Caco-2 (cell line): ENCODE measurements around the gene AEBP2. TPM values are rescaled to one million over a fixed set of nuclear protein-coding genes. Genes with fewer than 3 reads are reported as not detected.
"Not testable (repeated sequence)": the region's sequence is repeated elsewhere in the genome, so short reads cannot be mapped to it uniquely, and the experiment has no call there.

Experiments
- BruUV-seq: library from RNA; stranded (reverse); fragments of 400-500 nt; replicated peaks from 2 replicates; lab custom pipeline; 2021; lab: Mats Ljungman, UMichigan
- CTCF ChIA-PET: fragments of 300-600 bp; sonication (Branson Sonifier 250); formaldehyde crosslinking; loops from one replicate; lab custom pipeline; 2022; ENCODE audit warnings: antibody characterized with exemption; lab: Charles Lee
- POLR2A ChIA-PET: fragments of 300-600 bp; sonication (Branson Sonifier 250); formaldehyde crosslinking; loops from one replicate; lab custom pipeline; 2022; ENCODE audit warnings: antibody characterized with exemption; lab: Charles Lee
- DNase-seq, 2 experiments: peaks; one replicate each; pipeline versions ENCODE4 v3.0.0 to v3.0.0-alpha.2; 2020 to 2022
- H3K27me3 ChIP-seq: replicated peaks from 2 replicates; pipeline ENCODE4 v1.6.0; 2011; ENCODE audit warnings: low read length; ENCODE audit not compliant: control insufficient read depth, insufficient read depth
- H3K36me3 ChIP-seq: 2 replicates; pipeline ENCODE4 v1.5.1; 2011; ENCODE audit warnings: low read length; ENCODE audit not compliant: control insufficient read depth, insufficient read depth
- H3K4me1 ChIP-seq: fragments of 250-450 bp; sonication (Bioruptor Pico); 2 replicates; pipeline ENCODE4 v1.5.1; 2020; ENCODE audit warnings: mild to moderate bottlenecking
- H3K4me3 ChIP-seq: 2 replicates; pipeline ENCODE4 v1.5.1; 2011; ENCODE audit warnings: low read depth, mild to moderate bottlenecking, control low read depth, low read length
- H3K9me3 ChIP-seq: fragments of 250-450 bp; sonication (Bioruptor Pico); 2 replicates; pipeline ENCODE4 v1.5.1; 2020; ENCODE audit warnings: mild to moderate bottlenecking, moderate library complexity
- H3K27ac Mint-ChIP-seq: one replicate; pipeline ENCODE4 v1.8.0; 2022; ENCODE audit warnings: mixed read lengths; ENCODE audit not compliant: unreplicated experiment
- H3K27me3 Mint-ChIP-seq: one replicate; pipeline ENCODE4 v1.8.0; 2022; ENCODE audit warnings: mixed read lengths; ENCODE audit not compliant: insufficient read depth, unreplicated experiment
- H3K36me3 Mint-ChIP-seq: one replicate; pipeline ENCODE4 v1.8.0; 2022; ENCODE audit warnings: mild to moderate bottlenecking, mixed read lengths; ENCODE audit not compliant: insufficient read depth, unreplicated experiment
- H3K4me1 Mint-ChIP-seq: one replicate; pipeline ENCODE4 v1.8.0; 2022; ENCODE audit warnings: low read depth, mixed read lengths; ENCODE audit not compliant: unreplicated experiment
- H3K4me3 Mint-ChIP-seq: one replicate; pipeline ENCODE4 v1.8.0; 2022; ENCODE audit warnings: mild to moderate bottlenecking, moderate library complexity, mixed read lengths; ENCODE audit not compliant: unreplicated experiment
- H3K9me3 Mint-ChIP-seq: one replicate; pipeline ENCODE4 v1.8.0; 2022; ENCODE audit warnings: mixed read lengths; ENCODE audit not compliant: unreplicated experiment
- intact Hi-C: fragments of 100-400 bp; cut with micrococcal nuclease; formaldehyde crosslinking; loops from one replicate; pipeline ENCODE4 v1.10.0; 2022; ENCODE audit not compliant: unreplicated experiment
- total RNA-seq: library from RNA; stranded (reverse); gene quantifications from 2 replicates; pipeline ENCODE4 v1.2.3, GENCODE V29; 2022
- TF ChIP-seq, protein P1 (sequence below), 2 experiments: fragments of 200-600 bp in 1 of 2; IDR thresholded peaks; 1 replicate in 1 of 2; 2 replicates in 1 of 2; pipeline versions ENCODE4 v1.5.1 to v1.8.0; 2011 to 2022; ENCODE audit warnings: antibody characterized with exemption in 1 of 2, control low read depth in 1 of 2, inconsistent platforms in 1 of 2, low read depth in 1 of 2, low read length in 1 of 2, mild to moderate bottlenecking in 1 of 2, moderate library complexity in 1 of 2; ENCODE audit not compliant: insufficient read depth in 1 of 2, severe bottlenecking in 1 of 2, unreplicated experiment in 1 of 2

Gene AEBP2
- total RNA-seq, 1 experiment from 2014 or later, result 68.0 TPM

DNA sequence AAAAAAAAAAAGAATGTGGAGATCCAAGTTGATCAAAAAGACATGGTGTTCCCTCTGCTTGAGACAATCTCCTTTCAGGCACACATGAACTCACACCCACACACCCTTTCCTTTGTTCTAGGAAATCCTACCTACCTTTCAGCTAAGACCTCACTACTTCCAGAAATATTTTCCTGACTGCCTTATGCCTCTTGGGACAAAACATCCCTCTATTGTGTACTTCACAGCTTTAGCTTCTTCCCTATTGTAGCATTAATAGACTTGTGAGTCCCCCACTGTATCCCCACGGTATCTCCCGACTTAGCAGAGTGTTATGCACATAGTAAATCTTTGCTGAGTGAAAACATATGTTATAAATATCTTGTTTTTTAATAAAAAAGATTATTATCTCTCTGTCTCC lies 44.9 kb upstream of the AEBP2 start:
- CTCF ChIA-PET, result no interaction called here
- H3K27ac Mint-ChIP-seq, result no peak overlapping the region
- POLR2A ChIA-PET, result no interaction called here
- H3K9me3 Mint-ChIP-seq, result no peaks in the 10 kb centered on the region
- Histone ChIP-seq H3K4me3 (no peak overlapping the region), H3K36me3 (no peaks in the 10 kb centered on the region), H3K9me3 (no peaks in the 10 kb centered on the region), H3K4me1 (no peaks in the 10 kb centered on the region), H3K27me3 (no peaks in the 10 kb centered on the region)
- no peaks in the 10 kb centered on the region for H3K36me3 Mint-ChIP-seq
- H3K27me3 Mint-ChIP-seq, result no peaks in the 10 kb centered on the region
- intact Hi-C loops, result no loop called here
- TF ChIP-seq, protein P1, sequence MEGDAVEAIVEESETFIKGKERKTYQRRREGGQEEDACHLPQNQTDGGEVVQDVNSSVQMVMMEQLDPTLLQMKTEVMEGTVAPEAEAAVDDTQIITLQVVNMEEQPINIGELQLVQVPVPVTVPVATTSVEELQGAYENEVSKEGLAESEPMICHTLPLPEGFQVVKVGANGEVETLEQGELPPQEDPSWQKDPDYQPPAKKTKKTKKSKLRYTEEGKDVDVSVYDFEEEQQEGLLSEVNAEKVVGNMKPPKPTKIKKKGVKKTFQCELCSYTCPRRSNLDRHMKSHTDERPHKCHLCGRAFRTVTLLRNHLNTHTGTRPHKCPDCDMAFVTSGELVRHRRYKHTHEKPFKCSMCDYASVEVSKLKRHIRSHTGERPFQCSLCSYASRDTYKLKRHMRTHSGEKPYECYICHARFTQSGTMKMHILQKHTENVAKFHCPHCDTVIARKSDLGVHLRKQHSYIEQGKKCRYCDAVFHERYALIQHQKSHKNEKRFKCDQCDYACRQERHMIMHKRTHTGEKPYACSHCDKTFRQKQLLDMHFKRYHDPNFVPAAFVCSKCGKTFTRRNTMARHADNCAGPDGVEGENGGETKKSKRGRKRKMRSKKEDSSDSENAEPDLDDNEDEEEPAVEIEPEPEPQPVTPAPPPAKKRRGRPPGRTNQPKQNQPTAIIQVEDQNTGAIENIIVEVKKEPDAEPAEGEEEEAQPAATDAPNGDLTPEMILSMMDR (IDR thresholded peaks at IDR 0.05; ENCODE audit: insufficient read depth in 1 of 2, low read depth in 1 of 2, low read length in 1 of 2, severe bottlenecking in 1 of 2, unreplicated experiment in 1 of 2), result no peak
- no TSS peak for BruUV-seq
- H3K4me1 Mint-ChIP-seq, result peaks cover 6% of the 10 kb centered on the region
- no peak for DNase-seq
- H3K4me3 Mint-ChIP-seq, result no peak overlapping the region

DNA sequence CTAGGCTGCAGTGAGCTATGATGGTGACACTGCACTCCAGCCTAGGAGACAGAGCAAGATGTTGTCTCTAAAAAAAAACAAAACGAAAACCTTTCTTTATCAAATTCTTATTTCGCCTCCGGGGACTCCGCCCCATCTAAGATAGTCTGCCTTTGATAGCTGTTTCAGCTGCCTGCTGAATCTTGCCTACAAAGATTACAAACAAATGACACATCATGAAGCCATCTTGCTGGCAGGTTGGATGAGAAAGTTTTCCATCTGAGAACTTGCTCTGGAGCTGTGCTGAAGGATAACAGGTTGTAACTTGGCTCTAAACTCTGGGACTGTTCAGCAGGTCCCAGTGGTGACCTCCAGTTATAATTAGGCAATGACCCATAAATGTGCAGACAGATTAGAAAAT lies 41.8 kb upstream of the AEBP2 start:
- Histone ChIP-seq H3K36me3 (no peaks in the 10 kb centered on the region), H3K9me3 (no peaks in the 10 kb centered on the region), H3K4me1 (no peaks in the 10 kb centered on the region), H3K4me3 (no peak overlapping the region), H3K27me3 (no peaks in the 10 kb centered on the region)
- Mint-ChIP-seq H3K27ac (no peak overlapping the region), H3K4me3 (no peak overlapping the region), H3K36me3 (no peaks in the 10 kb centered on the region), H3K27me3 (no peaks in the 10 kb centered on the region), H3K9me3 (no peaks in the 10 kb centered on the region), H3K4me1 (no peaks in the 10 kb centered on the region)
- POLR2A ChIA-PET, result no interaction called here
- no TSS peak for BruUV-seq
- TF ChIP-seq, protein P1 (IDR thresholded peaks at IDR 0.05; ENCODE audit: insufficient read depth in 1 of 2, low read depth in 1 of 2, low read length in 1 of 2, severe bottlenecking in 1 of 2, unreplicated experiment in 1 of 2), result no peak
- intact Hi-C loops, result no loop called here
- DNase-seq, result peak in 1 of 2 experiments; percentile 43
- CTCF ChIA-PET, result no interaction called here

DNA sequence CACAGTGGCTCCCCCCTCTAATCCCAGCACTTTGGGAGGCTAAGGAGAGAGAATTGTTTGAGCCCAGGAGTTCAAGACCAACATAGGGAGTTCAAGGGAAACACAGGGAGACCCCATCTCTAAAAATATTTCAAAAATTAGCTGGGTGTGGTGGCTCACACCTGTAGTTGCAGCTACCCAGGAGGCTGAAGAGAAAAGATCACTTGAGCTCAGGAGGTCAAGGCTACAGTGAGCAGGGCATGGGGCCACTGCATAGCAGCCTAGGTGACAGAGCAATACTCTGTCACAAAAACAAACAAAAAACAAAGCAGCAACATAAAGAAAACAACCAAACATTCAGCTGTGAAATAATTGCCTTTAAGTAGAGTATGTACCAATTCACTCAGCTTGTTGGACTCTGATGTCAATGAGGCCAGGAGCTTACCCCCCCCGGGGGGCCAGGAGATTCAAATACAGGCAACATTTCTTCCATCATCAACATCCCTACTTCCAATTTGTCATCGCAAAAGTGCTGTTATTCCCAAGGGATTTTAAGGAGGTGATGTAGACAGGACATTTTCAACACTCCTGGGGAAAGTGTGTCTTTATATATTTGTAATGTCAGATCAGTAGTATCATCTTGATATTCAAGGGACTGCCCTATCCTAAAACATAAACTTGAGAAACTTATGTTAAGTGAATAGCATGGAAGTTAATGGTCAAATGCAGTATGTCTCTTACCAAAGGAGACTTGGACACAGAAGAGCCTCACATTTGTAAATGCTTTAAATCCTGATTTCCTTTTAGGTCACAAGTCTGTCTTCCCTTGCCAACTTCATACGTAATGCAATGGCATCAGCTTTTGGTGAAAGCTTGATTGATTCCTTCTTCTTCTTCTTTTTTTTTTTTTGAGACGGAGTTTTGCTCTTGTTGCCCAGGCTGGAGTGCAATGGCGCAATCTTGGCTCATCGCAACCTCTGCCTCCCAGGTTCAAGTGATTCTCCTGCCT lies 40.6 kb upstream of the AEBP2 start:
- ChIA-PET POLR2A (no interaction called here), CTCF (no interaction called here)
- no peaks in the 10 kb centered on the region for H3K9me3 Mint-ChIP-seq
- no peaks in the 10 kb centered on the region for H3K27me3 ChIP-seq
- H3K27me3 Mint-ChIP-seq, result no peaks in the 10 kb centered on the region
- no peak overlapping the region for H3K27ac Mint-ChIP-seq
- no peaks in the 10 kb centered on the region for H3K36me3 Mint-ChIP-seq
- intact Hi-C loops, result no loop called here
- H3K36me3 ChIP-seq, result no peaks in the 10 kb centered on the region
- H3K4me3 ChIP-seq, result no peak overlapping the region
- H3K4me1 ChIP-seq, result no peaks in the 10 kb centered on the region
- no peaks in the 10 kb centered on the region for H3K9me3 ChIP-seq
- no peaks in the 10 kb centered on the region for H3K4me1 Mint-ChIP-seq
- no TSS peak for BruUV-seq
- no peak for DNase-seq
- TF ChIP-seq, protein P1 (IDR thresholded peaks at IDR 0.05; ENCODE audit: insufficient read depth in 1 of 2, low read depth in 1 of 2, low read length in 1 of 2, severe bottlenecking in 1 of 2, unreplicated experiment in 1 of 2), result no peak
- H3K4me3 Mint-ChIP-seq, result no peak overlapping the region

DNA sequence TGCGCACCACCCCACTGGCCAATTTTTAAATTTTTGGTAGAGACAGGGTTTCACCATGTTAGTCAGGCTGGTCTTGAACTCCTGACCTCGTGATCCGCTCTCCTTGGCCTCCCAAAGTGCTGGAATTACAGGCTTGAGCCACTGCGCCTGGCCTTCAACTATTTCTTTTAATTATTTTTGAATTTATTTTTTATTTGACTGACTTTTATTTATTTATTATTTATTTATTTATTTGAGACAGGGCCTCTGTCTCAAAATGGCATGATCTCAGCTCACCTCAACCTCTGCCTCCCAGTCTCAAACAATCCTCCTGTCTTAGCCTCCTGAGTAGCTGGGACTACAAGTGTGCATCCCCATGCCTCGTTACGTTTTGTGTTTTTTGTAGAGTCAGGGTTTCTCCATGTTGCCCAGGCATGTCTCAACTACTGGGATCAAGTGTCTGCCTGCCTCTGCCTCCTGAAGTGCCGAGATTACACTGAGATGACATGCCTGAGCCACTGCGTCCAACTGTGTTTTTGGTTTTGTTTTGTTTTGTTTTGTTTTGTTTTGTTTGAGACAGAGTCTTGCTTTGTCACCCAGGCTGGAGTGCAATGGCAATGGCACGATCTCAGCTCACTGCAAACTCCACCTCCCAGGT lies 38.5 kb upstream of the AEBP2 start:
- H3K4me1 Mint-ChIP-seq, H3K4me3 ChIP-seq, H3K27ac Mint-ChIP-seq, H3K9me3 Mint-ChIP-seq, H3K4me3 Mint-ChIP-seq, BruUV-seq, H3K9me3 ChIP-seq, H3K4me1 ChIP-seq, CTCF ChIA-PET, H3K36me3 Mint-ChIP-seq, POLR2A ChIA-PET, DNase-seq, H3K36me3 ChIP-seq, H3K27me3 Mint-ChIP-seq, H3K27me3 ChIP-seq: not testable (repeated sequence)
- intact Hi-C loops, result loop anchor here (5.0 kb wide), 1 partner anchor 42 kb away; no protein-coding TSS in a partner anchor
